NCI-H187 (cell line): ENCODE results near the gene FAM83G.

Experiments
- DNase-seq, 2 experiments: peaks; one replicate each; lab custom pipeline; 2025; lab: John Stamatoyannopoulos, UW

Gene FAM83G

GRCh38 chr17:18987862-18988545, 16.6 kb downstream of the FAM83G start:
- DNase-seq = no peak

GRCh38 chr17:18987230-18987610, 17.3 kb downstream of the FAM83G start:
- DNase-seq = no peak

GRCh38 chr17:18986541-18987229, 17.9 kb downstream of the FAM83G start:
- DNase-seq = no peak

- no peak for DNase-seq
Measured at GRCh38 chr17:18985475-18985874, 19.1 kb downstream of the FAM83G start.

- no peak for DNase-seq
Measured at GRCh38 chr17:18984273-18985114, 20.1 kb downstream of the FAM83G start.

- DNase-seq = no peak
Measured at GRCh38 chr17:18981642-18982424, 22.7 kb downstream of the FAM83G start.

GRCh38 chr17:18981335-18981641, 23.3 kb downstream of the FAM83G start:
- no peak for DNase-seq

GRCh38 chr17:18980682-18981334, 23.8 kb downstream of the FAM83G start:
- no peak for DNase-seq

GRCh38 chr17:18978655-18979054, 25.9 kb downstream of the FAM83G start:
- no peak for DNase-seq

- no peak for DNase-seq
Measured at GRCh38 chr17:18978050-18978449, 26.5 kb downstream of the FAM83G start.

- no peak for DNase-seq
Measured at GRCh38 chr17:18977646-18978045, 26.9 kb downstream of the FAM83G start.

GRCh38 chr17:18977021-18977420, 27.5 kb downstream of the FAM83G start:
- DNase-seq = no peak

GRCh38 chr17:18976201-18976600, 28.4 kb downstream of the FAM83G start:
- DNase-seq = no peak

- DNase-seq = no peak
Measured at GRCh38 chr17:18975597-18975996, 29.0 kb downstream of the FAM83G start.

- no peak for DNase-seq
Measured at GRCh38 chr17:18974407-18975149, 30.0 kb downstream of the FAM83G start.

- DNase-seq = no peak
Measured at GRCh38 chr17:18971801-18972200, 32.8 kb downstream of the FAM83G start.

GRCh38 chr17:18970582-18971480, 33.7 kb downstream of the FAM83G start:
- no peak for DNase-seq

- DNase-seq = no peak
Measured at GRCh38 chr17:18968945-18969887, 35.3 kb downstream of the FAM83G start.

- no peak for DNase-seq
Measured at GRCh38 chr17:18968345-18968744, 36.2 kb downstream of the FAM83G start.
